Renal cortex interstitium (tissue), 11 donors: ENCODE results near the gene NSUN3. TPM values are rescaled to one million over a fixed set of nuclear protein-coding genes. Genes with fewer than 3 reads are reported as not detected.
"Not testable (repeated sequence)": the region's sequence is repeated elsewhere in the genome, so short reads cannot be mapped to it uniquely, and the experiment has no call there.

Source experiments
- DNase-seq, 11 donors: peaks; one replicate each; pipeline ENCODE4 v3.0.0-alpha.2; 2013; ENCODE audit warnings: low read depth in 9 of 11, low spot score in 4 of 11; ENCODE audit errors: extremely low read depth in 1 of 11
- polyA plus RNA-seq, 3 donors: library from polyadenylated mRNA; unstranded; fragments of 120-200 nt; gene quantifications; one replicate each; pipeline ENCODE4 v1.2.1, GENCODE V29; 2013; ENCODE audit not compliant: insufficient read length in 3 of 3

The NSUN3 gene
- polyA plus RNA-seq, 3 donors, result 10.9 to 14.8 (median 12.5) TPM

DNA sequence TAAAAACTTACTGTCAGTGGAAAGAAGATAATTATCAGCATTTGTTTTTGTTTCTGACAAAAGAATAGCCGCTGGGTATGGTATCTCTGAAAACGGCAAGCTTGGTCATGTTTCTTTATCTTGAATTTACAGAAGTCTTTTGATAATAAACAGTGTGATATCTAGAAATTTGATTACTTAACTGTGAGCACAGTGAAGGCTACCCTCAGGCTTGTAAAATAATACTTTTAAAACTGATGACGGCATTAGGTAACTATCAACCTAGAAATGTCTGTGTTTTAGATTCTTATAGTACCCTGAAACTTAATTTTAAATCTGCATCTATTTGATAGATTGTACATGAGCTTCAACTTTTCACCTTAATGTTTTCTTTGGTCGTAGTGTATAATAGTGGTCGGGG lies 43.4 kb downstream of the NSUN3 start:
- DNase-seq, result no peak

DNA sequence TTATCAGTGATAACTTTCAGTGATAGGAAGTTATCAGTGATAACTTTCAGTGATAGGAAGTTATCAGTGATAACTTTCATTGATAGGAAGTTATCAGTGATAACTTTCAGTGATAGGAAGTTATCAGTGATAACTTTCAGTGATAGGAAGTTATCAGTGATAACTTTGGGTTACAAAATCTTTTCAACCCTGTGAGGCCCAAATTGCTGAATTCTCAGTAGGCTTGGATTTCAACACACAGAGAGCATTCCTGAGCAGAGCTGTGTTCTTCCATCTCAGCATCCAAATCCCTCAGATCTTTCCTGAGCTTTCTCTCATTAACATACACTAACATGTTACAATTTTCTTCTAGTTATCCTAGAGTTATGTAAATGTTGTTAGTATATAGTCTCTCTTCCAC lies 47.4 kb downstream of the NSUN3 start:
- DNase-seq, result not testable (repeated sequence)

GRCh38 chr3:94110854-94111253 lies 48.0 kb downstream of the NSUN3 start:
- DNase-seq, result no peak

DNA sequence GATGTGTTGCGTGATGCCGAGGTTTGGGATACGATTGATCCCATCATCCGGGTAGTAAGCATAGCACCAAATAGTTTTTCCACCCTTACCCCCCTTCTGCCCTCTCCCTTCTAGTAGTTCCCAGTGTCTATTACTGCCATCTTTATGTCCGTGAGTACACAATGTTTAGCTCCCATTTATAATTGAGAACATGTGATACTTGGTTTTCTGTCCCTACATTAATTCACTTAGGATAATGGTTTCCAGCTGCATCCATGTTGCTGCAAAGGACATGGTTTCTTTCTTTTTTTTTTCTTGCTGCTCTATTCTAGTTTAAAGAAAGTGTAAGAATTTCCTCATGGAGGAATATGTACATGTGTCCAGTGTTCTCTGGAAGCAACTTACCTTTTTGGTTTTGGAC lies 51.8 kb downstream of the NSUN3 start:
- no peak for DNase-seq

DNA sequence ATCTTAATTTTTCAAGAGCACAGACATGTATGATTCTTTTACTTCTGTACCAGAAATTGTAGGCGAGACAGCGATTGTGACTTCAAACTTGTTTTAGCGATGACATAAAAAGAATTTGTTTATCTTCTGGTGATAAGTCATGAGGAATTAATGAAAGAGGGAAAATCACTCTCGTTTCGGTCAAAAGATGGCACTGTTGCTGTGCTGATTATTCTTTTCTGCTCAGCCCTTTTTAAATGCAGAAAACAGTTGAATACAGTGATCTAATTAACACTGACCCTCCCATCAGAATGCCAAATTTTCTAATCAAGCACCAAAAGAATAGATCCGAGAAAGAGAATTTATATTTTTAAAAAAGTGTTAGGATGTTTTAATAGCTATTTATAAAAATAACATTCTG lies 52.6 kb downstream of the NSUN3 start:
- peak in 1 of 11 donors; percentile 15 for DNase-seq

- DNase-seq, result no peak
Observed at GRCh38 chr3:94117729-94118128, 54.9 kb downstream of the NSUN3 start.

- no peak for DNase-seq
Observed at GRCh38 chr3:94118390-94118789, 55.5 kb downstream of the NSUN3 start.

GRCh38 chr3:94121161-94121560 lies 58.3 kb downstream of the NSUN3 start:
- no peak for DNase-seq

DNA sequence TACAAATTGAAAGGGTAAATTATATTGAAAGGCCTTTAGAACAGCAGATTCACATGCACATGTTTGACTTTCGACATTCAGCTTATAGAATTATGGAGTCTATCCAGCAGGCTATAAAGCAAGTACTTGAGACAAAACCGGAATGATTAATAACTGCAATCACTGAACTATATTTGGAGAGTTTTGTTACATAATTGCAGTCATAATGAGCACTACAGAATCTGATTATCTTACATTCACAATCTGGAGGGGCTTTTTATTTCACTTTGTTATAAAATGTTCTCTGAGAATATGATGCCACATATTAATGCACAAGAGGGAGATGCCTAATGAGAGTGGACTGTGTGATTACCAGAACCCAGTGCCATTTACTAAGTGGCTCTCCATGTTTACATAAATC lies 64.3 kb downstream of the NSUN3 start:
- no peak for DNase-seq

- DNase-seq, result no peak
Observed at GRCh38 chr3:94130690-94131089, 67.8 kb downstream of the NSUN3 start.

GRCh38 chr3:94132777-94133176 lies 69.9 kb downstream of the NSUN3 start:
- DNase-seq, result no peak

- no peak for DNase-seq
Observed at GRCh38 chr3:94136133-94136532, 73.3 kb downstream of the NSUN3 start.

GRCh38 chr3:94137377-94137776 lies 74.5 kb downstream of the NSUN3 start:
- no peak for DNase-seq

GRCh38 chr3:94146455-94146854 lies 83.6 kb downstream of the NSUN3 start:
- DNase-seq, result no peak

- no peak for DNase-seq
Observed at GRCh38 chr3:94147012-94147411, 84.2 kb downstream of the NSUN3 start.

DNA sequence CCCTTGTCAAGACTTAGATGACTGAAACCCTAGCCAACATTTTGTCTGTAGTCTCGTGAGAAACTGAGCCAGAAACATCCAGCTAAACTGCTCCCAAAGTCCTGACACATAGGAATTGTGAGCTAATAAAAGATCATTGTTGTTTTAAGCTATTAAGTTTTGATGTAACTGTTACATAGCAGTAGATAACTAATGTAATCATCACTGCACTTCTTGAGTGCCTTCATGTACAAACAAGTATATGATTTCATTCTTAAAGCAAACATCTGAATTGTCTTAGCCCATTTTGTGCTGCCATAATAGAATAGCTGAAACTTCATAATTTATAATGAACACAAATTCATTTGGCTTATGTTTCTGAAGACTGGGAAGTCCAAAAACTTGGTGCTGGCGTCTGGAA lies 87.3 kb downstream of the NSUN3 start:
- no peak for DNase-seq

GRCh38 chr3:94156626-94157025 lies 93.8 kb downstream of the NSUN3 start:
- DNase-seq, result no peak

DNA sequence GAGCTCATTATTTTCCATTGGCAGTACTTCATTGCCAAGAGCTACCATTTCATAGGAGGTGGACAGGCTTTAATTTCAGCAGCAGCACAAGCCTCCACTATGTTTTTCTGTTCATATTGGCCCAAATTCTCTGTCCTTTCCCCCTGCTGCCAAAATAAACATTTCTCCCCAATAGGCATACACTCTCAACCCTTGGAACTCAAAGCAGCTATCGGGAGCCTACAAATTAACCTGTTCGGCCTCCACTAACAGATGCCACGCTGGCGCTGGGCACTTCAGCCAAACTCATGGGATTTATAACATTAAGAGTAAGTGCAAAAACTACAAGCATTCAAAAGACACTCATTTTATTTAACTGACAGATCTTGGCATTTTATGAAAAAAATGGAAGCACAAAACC lies 95.7 kb downstream of the NSUN3 start:
- no peak for DNase-seq

DNA sequence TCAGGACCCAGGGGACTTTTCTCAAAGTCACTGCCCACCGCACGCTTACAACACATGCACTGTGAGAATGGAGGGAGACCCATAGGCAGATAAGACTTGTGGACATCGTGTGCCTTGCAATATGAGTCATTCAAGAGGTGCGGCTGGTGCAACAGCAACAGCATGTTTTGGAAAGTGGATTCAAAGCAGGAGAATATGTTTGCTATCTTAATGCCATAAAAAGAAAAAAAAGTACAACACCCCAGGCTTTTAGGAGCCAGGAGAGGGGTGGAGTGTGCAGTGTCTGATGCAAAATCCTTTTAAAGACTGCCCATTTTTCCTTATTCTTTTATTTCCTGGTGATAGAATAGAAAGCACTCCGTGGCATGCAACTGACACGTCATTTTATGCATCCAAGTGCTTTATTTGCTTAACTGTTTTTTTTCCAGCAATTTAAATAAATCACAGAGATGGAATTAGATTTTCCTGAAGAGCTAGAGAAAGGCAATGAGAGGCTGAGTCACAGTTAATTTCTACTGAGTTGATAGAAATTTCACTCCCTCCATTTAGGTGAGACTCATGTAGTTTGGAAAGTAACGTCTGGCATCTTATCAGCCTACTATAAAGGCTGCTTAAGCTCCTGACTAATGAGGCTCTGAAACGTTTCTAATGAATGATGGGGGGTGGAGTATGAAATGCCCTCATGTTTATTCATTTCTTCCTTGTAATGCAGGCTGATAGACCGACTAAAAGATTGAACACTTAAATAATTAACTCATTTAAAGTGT lies 96.4 kb downstream of the NSUN3 start:
- no peak for DNase-seq

- no peak for DNase-seq
Observed at GRCh38 chr3:94162700-94163099, 99.8 kb downstream of the NSUN3 start.

DNA sequence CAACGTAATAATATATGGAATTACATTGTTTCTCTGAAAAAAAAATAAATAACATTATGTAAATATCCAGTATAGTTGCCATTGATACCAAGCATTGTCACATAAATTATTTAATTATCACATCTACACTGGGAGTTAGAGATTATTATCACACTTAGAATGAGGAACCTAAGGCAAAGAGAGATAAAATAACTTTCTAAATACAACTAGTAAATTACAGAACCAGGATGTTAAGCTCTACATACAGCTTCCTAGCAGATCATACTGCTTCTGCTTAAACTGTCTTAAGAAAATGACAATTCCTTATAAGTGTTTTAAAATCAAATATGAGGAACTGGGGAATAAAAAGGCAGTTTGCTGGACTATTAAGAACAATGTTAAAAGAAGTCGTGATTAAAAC lies 104.5 kb downstream of the NSUN3 start:
- DNase-seq, result no peak
